ENCODE data around the gene TCFL5.
"Not testable (repeated sequence)": the region's sequence is repeated elsewhere in the genome, so short reads cannot be mapped to it uniquely, and the experiment has no call there.

TCFL5 gene

GRCh38 chr20:62848917-62849316 lies 12.7 kb downstream of the TCFL5 start:
- WGBS = 95% methylated on average over 7 of the region's 7 CpGs
- H3K4me3 ChIP-seq (ENCODE audit: insufficient read depth in 1 of 2, low read depth in 1 of 2, low read length in 2 of 2) = not testable (repeated sequence)

DNA sequence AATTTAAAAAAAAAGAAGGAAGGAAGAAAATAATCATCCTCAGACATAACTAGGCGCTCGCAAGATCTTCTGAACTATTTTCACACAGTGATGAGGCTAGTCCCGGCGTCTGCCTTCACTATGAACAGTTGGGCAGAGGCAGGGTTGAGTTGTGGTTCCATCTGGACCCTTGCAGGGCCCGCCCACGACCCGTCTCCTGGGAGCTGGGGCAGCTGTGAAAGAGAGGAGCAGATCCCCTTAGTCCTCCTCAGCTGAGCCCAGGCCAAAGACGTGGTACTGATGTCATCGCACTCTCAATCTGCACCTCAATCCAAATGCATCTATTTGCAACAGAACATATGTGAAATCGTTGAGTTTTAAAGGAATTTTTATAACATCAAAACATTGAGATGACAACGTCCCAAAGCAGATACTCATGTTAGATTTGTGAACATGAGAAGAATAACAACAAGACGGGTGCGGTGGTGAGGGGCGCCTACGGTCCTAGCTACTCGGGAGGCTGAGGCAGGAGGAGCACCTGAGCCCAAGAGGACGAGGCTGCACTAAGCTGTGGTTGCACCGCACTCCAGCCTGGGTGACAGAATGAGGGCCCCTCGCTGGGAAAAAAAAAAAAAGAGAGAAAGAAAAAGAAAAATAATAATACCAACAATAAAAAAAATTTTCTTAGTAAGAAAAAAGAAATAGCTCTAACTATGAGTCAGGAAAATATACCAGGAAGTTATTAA lies 15.3 kb downstream of the TCFL5 start:
- H2AFZ ChIP-seq (ENCODE audit: low read depth, low read length) = no peak overlapping the region
- H3K79me1 ChIP-seq (replicated peaks; ENCODE audit: low read length, poor library complexity, severe bottlenecking) = peaks cover 12% of the 10 kb centered on the region
- H3K23ac ChIP-seq (ENCODE audit: low read length in 2 of 2) = no peak overlapping the region
- H3K9me3 ChIP-seq (ENCODE audit: control insufficient read depth, low read length) = no peaks in the 10 kb centered on the region
- H3K18ac ChIP-seq (ENCODE audit: low read depth in 1 of 2, low read length in 2 of 2) = no peak overlapping the region
- H2BK12ac ChIP-seq (ENCODE audit: low read length in 2 of 2) = no peak overlapping the region
- WGBS = 94% methylated on average over 14 of the region's 19 CpGs
- no peak overlapping the region for H3K9ac ChIP-seq (ENCODE audit: low read length)
- no peak for DNase-seq
- no peak overlapping the region for H2BK5ac ChIP-seq (ENCODE audit: low read depth, low read length, poor library complexity, severe bottlenecking)
- no peak overlapping the region for H2BK15ac ChIP-seq (ENCODE audit: low read depth, poor library complexity, severe bottlenecking)
- no peaks in the 10 kb centered on the region for H3K27me3 ChIP-seq (ENCODE audit: control insufficient read depth in 1 of 2, insufficient read depth in 1 of 2, low read length in 2 of 2)
- H3K4me3 ChIP-seq (ENCODE audit: insufficient read depth in 1 of 2, low read depth in 1 of 2, low read length in 2 of 2) = no peak overlapping the region
- H4K8ac ChIP-seq (ENCODE audit: low read length) = no peak overlapping the region
- H3K36me3 ChIP-seq (ENCODE audit: control insufficient read depth in 1 of 2, insufficient read depth in 2 of 2, low read depth in 1 of 2, low read length in 2 of 2) = peaks cover 10 to 23% of the 10 kb centered on the region in 2 experiments
- H3K14ac ChIP-seq (ENCODE audit: low read length in 2 of 2) = no peak overlapping the region
- H3K4me1 ChIP-seq (ENCODE audit: control insufficient read depth, insufficient read depth, low read depth, low read length) = no peaks in the 10 kb centered on the region
- H4K91ac ChIP-seq (ENCODE audit: low read length) = no peak overlapping the region
- H3K4ac ChIP-seq (ENCODE audit: low read depth in 1 of 2, low read length in 2 of 2) = no peak overlapping the region
- no peak overlapping the region for H2AK5ac ChIP-seq (ENCODE audit: low read length, severe bottlenecking)
- H2BK120ac ChIP-seq (ENCODE audit: low read depth, low read length) = no peak overlapping the region
- H3K27ac ChIP-seq (ENCODE audit: low read length, poor library complexity, severe bottlenecking) = no peak overlapping the region
- no peak overlapping the region for H3K4me2 ChIP-seq (ENCODE audit: low read length, poor library complexity, severe bottlenecking)

More at GRCh38 chr20:62848917-62849316, 12.7 kb downstream of the TCFL5 start:
- not testable (repeated sequence) for H2BK5ac ChIP-seq (ENCODE audit: low read depth, low read length, poor library complexity, severe bottlenecking); H3K4ac ChIP-seq (ENCODE audit: low read depth in 1 of 2, low read length in 2 of 2); H3K18ac ChIP-seq (ENCODE audit: low read depth in 1 of 2, low read length in 2 of 2); H2BK12ac ChIP-seq (ENCODE audit: low read length in 2 of 2); H3K27me3 ChIP-seq (ENCODE audit: control insufficient read depth in 1 of 2, insufficient read depth in 1 of 2, low read length in 2 of 2); H3K9ac ChIP-seq (ENCODE audit: low read length); DNase-seq; H2BK120ac ChIP-seq (ENCODE audit: low read depth, low read length); H3K14ac ChIP-seq (ENCODE audit: low read length in 2 of 2); H2AFZ ChIP-seq (ENCODE audit: low read depth, low read length); H3K4me1 ChIP-seq (ENCODE audit: control insufficient read depth, insufficient read depth, low read depth, low read length); H4K8ac ChIP-seq (ENCODE audit: low read length); H3K9me3 ChIP-seq (ENCODE audit: control insufficient read depth, low read length); H2AK5ac ChIP-seq (ENCODE audit: low read length, severe bottlenecking); H3K27ac ChIP-seq (ENCODE audit: low read length, poor library complexity, severe bottlenecking); H2BK15ac ChIP-seq (ENCODE audit: low read depth, poor library complexity, severe bottlenecking); H3K4me2 ChIP-seq (ENCODE audit: low read length, poor library complexity, severe bottlenecking); H3K23ac ChIP-seq (ENCODE audit: low read length in 2 of 2); H4K91ac ChIP-seq (ENCODE audit: low read length)
- peaks cover 24% of the 10 kb centered on the region for H3K79me1 ChIP-seq (replicated peaks; ENCODE audit: low read length, poor library complexity, severe bottlenecking)
- H3K36me3 ChIP-seq (ENCODE audit: control insufficient read depth in 1 of 2, insufficient read depth in 2 of 2, low read depth in 1 of 2, low read length in 2 of 2) = peaks cover 32 to 40% of the 10 kb centered on the region in 2 experiments

GRCh38 chr20:62845416-62846160 lies 16.0 kb downstream of the TCFL5 start:
- no peak for DNase-seq
- H3K36me3 ChIP-seq (ENCODE audit: control insufficient read depth in 1 of 2, insufficient read depth in 2 of 2, low read depth in 1 of 2, low read length in 2 of 2) = peaks cover 5 to 21% of the 10 kb centered on the region in 2 experiments
- H2BK12ac ChIP-seq (ENCODE audit: low read length in 2 of 2) = no peak overlapping the region
- no peaks in the 10 kb centered on the region for H3K4me1 ChIP-seq (ENCODE audit: control insufficient read depth, insufficient read depth, low read depth, low read length)
- H3K4me3 ChIP-seq (ENCODE audit: insufficient read depth in 1 of 2, low read depth in 1 of 2, low read length in 2 of 2) = no peak overlapping the region
- H2AFZ ChIP-seq (ENCODE audit: low read depth, low read length) = no peak overlapping the region
- H3K79me1 ChIP-seq (replicated peaks; ENCODE audit: low read length, poor library complexity, severe bottlenecking) = peaks cover 9% of the 10 kb centered on the region
- H3K18ac ChIP-seq (ENCODE audit: low read depth in 1 of 2, low read length in 2 of 2) = no peak overlapping the region
- H3K9ac ChIP-seq (ENCODE audit: low read length) = no peak overlapping the region
- no peak overlapping the region for H4K91ac ChIP-seq (ENCODE audit: low read length)
- no peak overlapping the region for H3K14ac ChIP-seq (ENCODE audit: low read length in 2 of 2)
- H3K9me3 ChIP-seq (ENCODE audit: control insufficient read depth, low read length) = no peaks in the 10 kb centered on the region
- H2BK120ac ChIP-seq (ENCODE audit: low read depth, low read length) = no peak overlapping the region
- H4K8ac ChIP-seq (ENCODE audit: low read length) = no peak overlapping the region
- no peak overlapping the region for H2AK5ac ChIP-seq (ENCODE audit: low read length, severe bottlenecking)
- 98% methylated on average over 15 of the region's 16 CpGs for WGBS
- no peak overlapping the region for H3K23ac ChIP-seq (ENCODE audit: low read length in 2 of 2)
- no peak overlapping the region for H3K4me2 ChIP-seq (ENCODE audit: low read length, poor library complexity, severe bottlenecking)
- no peak overlapping the region for H2BK15ac ChIP-seq (ENCODE audit: low read depth, poor library complexity, severe bottlenecking)
- H3K4ac ChIP-seq (ENCODE audit: low read depth in 1 of 2, low read length in 2 of 2) = no peak overlapping the region
- no peak overlapping the region for H3K27ac ChIP-seq (ENCODE audit: low read length, poor library complexity, severe bottlenecking)
- no peaks in the 10 kb centered on the region for H3K27me3 ChIP-seq (ENCODE audit: control insufficient read depth in 1 of 2, insufficient read depth in 1 of 2, low read length in 2 of 2)
- H2BK5ac ChIP-seq (ENCODE audit: low read depth, low read length, poor library complexity, severe bottlenecking) = no peak overlapping the region

DNA sequence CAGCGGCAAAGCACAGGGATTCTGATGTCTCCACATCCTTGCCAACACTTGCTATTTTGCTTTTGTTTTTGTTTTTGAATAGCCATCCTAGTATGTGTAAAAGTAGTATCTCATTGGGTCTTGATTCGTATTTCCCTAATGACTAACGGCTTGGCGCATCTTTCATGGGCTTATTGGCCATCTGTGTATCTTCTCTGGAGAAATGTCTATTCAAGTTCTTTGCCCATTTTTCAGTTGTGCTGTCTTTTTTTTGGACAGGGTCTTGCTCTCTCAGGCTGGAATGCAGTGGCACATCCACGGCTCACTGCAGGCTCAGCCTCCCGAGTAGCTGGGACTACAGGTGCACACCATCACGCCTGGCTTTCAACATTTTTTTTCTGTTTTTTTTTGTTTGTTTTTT lies 17.4 kb downstream of the TCFL5 start:
- H3K36me3 ChIP-seq (ENCODE audit: control insufficient read depth in 1 of 2, insufficient read depth in 2 of 2, low read depth in 1 of 2, low read length in 2 of 2) = peaks cover 5 to 15% of the 10 kb centered on the region in 2 experiments
- H3K4me3 ChIP-seq (ENCODE audit: insufficient read depth in 1 of 2, low read depth in 1 of 2, low read length in 2 of 2) = no peak overlapping the region
- H2AFZ ChIP-seq (ENCODE audit: low read depth, low read length) = no peak overlapping the region
- WGBS = 93% methylated on average over 6 of the region's 7 CpGs
- no peak overlapping the region for H2BK15ac ChIP-seq (ENCODE audit: low read depth, poor library complexity, severe bottlenecking)
- peaks cover 3% of the 10 kb centered on the region for H3K4me1 ChIP-seq (ENCODE audit: control insufficient read depth, insufficient read depth, low read depth, low read length)
- no peak overlapping the region for H3K23ac ChIP-seq (ENCODE audit: low read length in 2 of 2)
- H2AK5ac ChIP-seq (ENCODE audit: low read length, severe bottlenecking) = no peak overlapping the region
- H3K18ac ChIP-seq (ENCODE audit: low read depth in 1 of 2, low read length in 2 of 2) = no peak overlapping the region
- H3K79me1 ChIP-seq (replicated peaks; ENCODE audit: low read length, poor library complexity, severe bottlenecking) = peaks cover 4% of the 10 kb centered on the region
- H2BK12ac ChIP-seq (ENCODE audit: low read length in 2 of 2) = no peak overlapping the region
- no peak overlapping the region for H3K14ac ChIP-seq (ENCODE audit: low read length in 2 of 2)
- peaks cover 0 to 7% of the 10 kb centered on the region in 2 experiments for H3K27me3 ChIP-seq (ENCODE audit: control insufficient read depth in 1 of 2, insufficient read depth in 1 of 2, low read length in 2 of 2)
- no peak overlapping the region for H3K4ac ChIP-seq (ENCODE audit: low read depth in 1 of 2, low read length in 2 of 2)
- no peak for DNase-seq
- no peaks in the 10 kb centered on the region for H3K9me3 ChIP-seq (ENCODE audit: control insufficient read depth, low read length)
- H4K91ac ChIP-seq (ENCODE audit: low read length) = no peak overlapping the region
- H3K4me2 ChIP-seq (ENCODE audit: low read length, poor library complexity, severe bottlenecking) = no peak overlapping the region
- no peak overlapping the region for H4K8ac ChIP-seq (ENCODE audit: low read length)
- no peak overlapping the region for H3K9ac ChIP-seq (ENCODE audit: low read length)
- H3K27ac ChIP-seq (ENCODE audit: low read length, poor library complexity, severe bottlenecking) = no peak overlapping the region
- H2BK120ac ChIP-seq (ENCODE audit: low read depth, low read length) = no peak overlapping the region
- no peak overlapping the region for H2BK5ac ChIP-seq (ENCODE audit: low read depth, low read length, poor library complexity, severe bottlenecking)

Measured in mesenchymal stem cell (in vitro differentiated cells and primary cell).